ENCODE results near the gene SPSB1. TPM values are rescaled to one million over a fixed set of nuclear protein-coding genes. Genes with fewer than 3 reads are reported as not detected.

The SPSB1 gene
- total and polyA plus RNA-seq, 2 of the 4 experiments (the other 2 are of a cell fraction), result 16.7 to 19.8 TPM

DNA sequence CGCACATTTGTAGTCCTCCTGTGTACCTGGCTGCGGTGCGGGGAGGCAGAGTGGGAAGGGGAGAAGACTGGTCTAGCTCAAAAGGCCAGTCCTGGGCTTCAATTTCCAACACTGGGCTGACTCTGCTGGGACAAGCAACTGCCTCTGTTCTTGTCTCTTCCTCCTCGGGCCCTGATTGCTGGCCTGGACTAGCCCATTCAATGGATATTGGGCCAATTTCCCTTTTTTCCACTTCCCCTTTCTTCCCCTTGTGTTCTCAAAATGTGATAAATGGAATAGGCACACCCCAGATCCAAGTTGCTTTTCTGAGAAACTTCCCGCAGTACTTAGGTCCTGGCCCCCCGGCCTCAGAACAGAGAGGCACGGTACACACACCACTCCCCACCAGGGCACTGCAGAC, 48.2 kb downstream of the SPSB1 start:
- BruUV-seq (replicated peaks), result no TSS peak
- ATAC-seq (ENCODE audit: low read depth) (no peak), DNase-seq (no peak)
- Histone ChIP-seq H3K14ac (replicated peaks; ENCODE audit: low read depth, low read length) (no peak overlapping the region), H3K18ac (ENCODE audit: low read depth, low read length) (no peak overlapping the region), H4K5ac (ENCODE audit: low read depth, low read length) (no peak overlapping the region), H4K8ac (ENCODE audit: low read depth in 2 of 2, low read length in 2 of 2) (no peak overlapping the region), H2AK9ac (replicated peaks; ENCODE audit: low read depth, low read length, poor library complexity) (no peak overlapping the region), H4K20me1 (ENCODE audit: insufficient read depth, low read length) (peaks cover 93% of the 10 kb centered on the region), H3K4ac (ENCODE audit: low read depth, low read length) (no peak overlapping the region), H3K27ac (ENCODE audit: insufficient read depth, low read length) (no peak overlapping the region), H2BK5ac (ENCODE audit: low read depth, low read length, poor library complexity, severe bottlenecking) (no peak overlapping the region), H3K4me2 (ENCODE audit: low read depth, low read length) (no peak overlapping the region), H3K27me3 (ENCODE audit: control insufficient read depth, insufficient read depth, low read length) (no peaks in the 10 kb centered on the region), H3K4me1 (ENCODE audit: control insufficient read depth, insufficient read depth, low read length) (peaks cover 9% of the 10 kb centered on the region; the same call in 1 of the 2 replicates), H3K36me3 (ENCODE audit: control insufficient read depth, insufficient read depth, low read length) (no peaks in the 10 kb centered on the region), H2BK15ac (ENCODE audit: low read depth, low read length) (no peak overlapping the region), H2BK120ac (ENCODE audit: low read depth, low read length) (no peak overlapping the region), H3K9ac (ENCODE audit: low read depth, low read length) (no peak overlapping the region), H2AK5ac (ENCODE audit: low read depth, low read length) (no peak overlapping the region), H3K9me3 (ENCODE audit: control insufficient read depth, insufficient read depth, low read length) (no peaks in the 10 kb centered on the region), H3K9me1 (ENCODE audit: insufficient read depth, low read length) (peaks cover 19% of the 10 kb centered on the region), H4K91ac (ENCODE audit: insufficient read depth, low read depth, low read length) (no peak overlapping the region), H2AFZ (replicated peaks; ENCODE audit: low read length, poor library complexity) (peak overlapping the region; percentile 43), H3K4me3 (ENCODE audit: insufficient read depth, low read depth, low read length) (no peak overlapping the region), H3K79me1 (ENCODE audit: low read depth in 1 of 2, low read length in 2 of 2) (peaks cover 46 to 93% of the 10 kb centered on the region in 2 experiments), H3K56ac (ENCODE audit: extremely low read depth, insufficient read depth, low read length) (no peak overlapping the region), H2BK20ac (ENCODE audit: low read depth, low read length) (no peak overlapping the region), H3K23ac (ENCODE audit: low read depth, low read length) (no peak overlapping the region)
- intact Hi-C loops (cut with micrococcal nuclease), result no loop called here
- in situ Hi-C loops (cut with MboI; ENCODE audit: low sequenced_read_pairs), result no loop called here
- 83% methylated on average over 1 of the region's 7 CpGs; no CpG with 5 or more reads in 1 of the 2 experiments for WGBS, 2 experiments (ENCODE audit: extremely low coverage in 2 of 2, insufficient read length in 1 of 2)
- dilution Hi-C loops (cut with HindIII; ENCODE audit: low sequenced_read_pairs, unreplicated experiment), result no loop called here
- CTCF ChIA-PET, result interaction anchor here (0.6 to 0.8 kb wide), 2 partner anchors 14 to 124 kb away, joined by 3 read pairs; no protein-coding TSS in a partner anchor
- POLR2A ChIA-PET (ENCODE audit: unreplicated experiment), result no interaction called here
- TF ChIP-seq CEBPB (IDR thresholded peaks at IDR 0.05; ENCODE audit: low read depth, low read length) (no peak), MXI1 (IDR thresholded peaks at IDR 0.05; ENCODE audit: borderline replicate concordance, low read depth, low read length) (no peak), MAZ (IDR thresholded peaks at IDR 0.05; ENCODE audit: borderline replicate concordance, low read depth, low read length) (no peak), FOS (IDR thresholded peaks at IDR 0.05; ENCODE audit: low read depth, low read length) (no peak), BHLHE40 (IDR thresholded peaks at IDR 0.05; ENCODE audit: low read depth, low read length) (no peak), MAFK (IDR thresholded peaks at IDR 0.05; ENCODE audit: low read depth, low read length) (no peak), NFE2L2 (IDR thresholded peaks at IDR 0.05; ENCODE audit: low read depth, low read length) (no peak), POLR2A (IDR thresholded peaks at IDR 0.05; ENCODE audit: low read depth, low read length) (no peak), CHD1 (IDR thresholded peaks at IDR 0.05; ENCODE audit: low read depth, low read length) (no peak), RCOR1 (IDR thresholded peaks at IDR 0.05; ENCODE audit: insufficient replicate concordance, low read length) (no peak), RAD21 (IDR thresholded peaks at IDR 0.05; ENCODE audit: low read length) (no peak), SMC3 (IDR thresholded peaks at IDR 0.05; ENCODE audit: low read depth, low read length) (no peak), RFX5 (IDR thresholded peaks at IDR 0.05; ENCODE audit: low read depth, low read length) (no peak)
- TF ChIP-seq, protein P1, sequence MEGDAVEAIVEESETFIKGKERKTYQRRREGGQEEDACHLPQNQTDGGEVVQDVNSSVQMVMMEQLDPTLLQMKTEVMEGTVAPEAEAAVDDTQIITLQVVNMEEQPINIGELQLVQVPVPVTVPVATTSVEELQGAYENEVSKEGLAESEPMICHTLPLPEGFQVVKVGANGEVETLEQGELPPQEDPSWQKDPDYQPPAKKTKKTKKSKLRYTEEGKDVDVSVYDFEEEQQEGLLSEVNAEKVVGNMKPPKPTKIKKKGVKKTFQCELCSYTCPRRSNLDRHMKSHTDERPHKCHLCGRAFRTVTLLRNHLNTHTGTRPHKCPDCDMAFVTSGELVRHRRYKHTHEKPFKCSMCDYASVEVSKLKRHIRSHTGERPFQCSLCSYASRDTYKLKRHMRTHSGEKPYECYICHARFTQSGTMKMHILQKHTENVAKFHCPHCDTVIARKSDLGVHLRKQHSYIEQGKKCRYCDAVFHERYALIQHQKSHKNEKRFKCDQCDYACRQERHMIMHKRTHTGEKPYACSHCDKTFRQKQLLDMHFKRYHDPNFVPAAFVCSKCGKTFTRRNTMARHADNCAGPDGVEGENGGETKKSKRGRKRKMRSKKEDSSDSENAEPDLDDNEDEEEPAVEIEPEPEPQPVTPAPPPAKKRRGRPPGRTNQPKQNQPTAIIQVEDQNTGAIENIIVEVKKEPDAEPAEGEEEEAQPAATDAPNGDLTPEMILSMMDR (conservative IDR thresholded peaks at IDR 0.05; ENCODE audit: low read depth, low read length), result no peak
- TF ChIP-seq, protein P2, sequence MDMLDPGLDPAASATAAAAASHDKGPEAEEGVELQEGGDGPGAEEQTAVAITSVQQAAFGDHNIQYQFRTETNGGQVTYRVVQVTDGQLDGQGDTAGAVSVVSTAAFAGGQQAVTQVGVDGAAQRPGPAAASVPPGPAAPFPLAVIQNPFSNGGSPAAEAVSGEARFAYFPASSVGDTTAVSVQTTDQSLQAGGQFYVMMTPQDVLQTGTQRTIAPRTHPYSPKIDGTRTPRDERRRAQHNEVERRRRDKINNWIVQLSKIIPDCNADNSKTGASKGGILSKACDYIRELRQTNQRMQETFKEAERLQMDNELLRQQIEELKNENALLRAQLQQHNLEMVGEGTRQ (IDR thresholded peaks at IDR 0.05; ENCODE audit: low read depth, low read length), result no peak
- TF ChIP-seq, protein P3, sequence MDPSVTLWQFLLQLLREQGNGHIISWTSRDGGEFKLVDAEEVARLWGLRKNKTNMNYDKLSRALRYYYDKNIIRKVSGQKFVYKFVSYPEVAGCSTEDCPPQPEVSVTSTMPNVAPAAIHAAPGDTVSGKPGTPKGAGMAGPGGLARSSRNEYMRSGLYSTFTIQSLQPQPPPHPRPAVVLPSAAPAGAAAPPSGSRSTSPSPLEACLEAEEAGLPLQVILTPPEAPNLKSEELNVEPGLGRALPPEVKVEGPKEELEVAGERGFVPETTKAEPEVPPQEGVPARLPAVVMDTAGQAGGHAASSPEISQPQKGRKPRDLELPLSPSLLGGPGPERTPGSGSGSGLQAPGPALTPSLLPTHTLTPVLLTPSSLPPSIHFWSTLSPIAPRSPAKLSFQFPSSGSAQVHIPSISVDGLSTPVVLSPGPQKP (IDR thresholded peaks at IDR 0.05; ENCODE audit: borderline replicate concordance, low read depth, low read length), result no peak

All from IMR-90 (cell line).